Endothelial cell (in vitro differentiated cells): ENCODE measurements around the gene AKAP12. TPM values are rescaled to one million over a fixed set of nuclear protein-coding genes. Genes with fewer than 3 reads are reported as not detected.
"Not testable (repeated sequence)": the region's sequence is repeated elsewhere in the genome, so short reads cannot be mapped to it uniquely, and the experiment has no call there.

Experiments
- DNase-seq: peaks from one replicate; pipeline ENCODE4 v3.0.0; 2021; ENCODE audit warnings: low spot score
- H3K27ac Mint-ChIP-seq: one replicate; pipeline ENCODE4 v1.8.0; 2021; ENCODE audit warnings: mixed read lengths, inconsistent platforms; ENCODE audit not compliant: unreplicated experiment
- H3K27me3 Mint-ChIP-seq: one replicate; pipeline ENCODE4 v1.8.0; 2021; ENCODE audit warnings: mild to moderate bottlenecking, moderate library complexity, mixed read lengths, inconsistent platforms; ENCODE audit not compliant: unreplicated experiment
- H3K36me3 Mint-ChIP-seq: one replicate; pipeline ENCODE4 v1.8.0; 2021; ENCODE audit warnings: mild to moderate bottlenecking, low read depth, mixed read lengths, inconsistent platforms; ENCODE audit not compliant: unreplicated experiment
- H3K4me1 Mint-ChIP-seq: one replicate; pipeline ENCODE4 v1.8.0; 2021; ENCODE audit warnings: mild to moderate bottlenecking, mixed read lengths, inconsistent platforms; ENCODE audit not compliant: unreplicated experiment
- H3K4me3 Mint-ChIP-seq: one replicate; pipeline ENCODE4 v1.8.0; 2021; ENCODE audit warnings: mild to moderate bottlenecking, mixed read lengths, inconsistent platforms; ENCODE audit not compliant: unreplicated experiment
- H3K9me3 Mint-ChIP-seq: one replicate; pipeline ENCODE4 v1.8.0; 2021; ENCODE audit warnings: mixed read lengths, inconsistent platforms; ENCODE audit not compliant: unreplicated experiment
- total RNA-seq: library from RNA; stranded (reverse); fragmentation: NEBNext Ultra II Directional; extraction: Animal tissue kit (Norgen Biotek cat#: 25700); gene quantifications from one replicate; pipeline ENCODE4 v1.2.1, GENCODE V29; 2021; ENCODE audit not compliant: unreplicated experiment
- TF ChIP-seq, protein P1 (sequence below): fragments of 200-600 bp; sonication (generic); IDR thresholded peaks from one replicate; pipeline ENCODE4 v1.5.0; 2021; ENCODE audit warnings: antibody characterized with exemption; ENCODE audit not compliant: unreplicated experiment

Gene AKAP12
- total RNA-seq, 1 donor from 2014 or later, result 70.1 TPM

DNA sequence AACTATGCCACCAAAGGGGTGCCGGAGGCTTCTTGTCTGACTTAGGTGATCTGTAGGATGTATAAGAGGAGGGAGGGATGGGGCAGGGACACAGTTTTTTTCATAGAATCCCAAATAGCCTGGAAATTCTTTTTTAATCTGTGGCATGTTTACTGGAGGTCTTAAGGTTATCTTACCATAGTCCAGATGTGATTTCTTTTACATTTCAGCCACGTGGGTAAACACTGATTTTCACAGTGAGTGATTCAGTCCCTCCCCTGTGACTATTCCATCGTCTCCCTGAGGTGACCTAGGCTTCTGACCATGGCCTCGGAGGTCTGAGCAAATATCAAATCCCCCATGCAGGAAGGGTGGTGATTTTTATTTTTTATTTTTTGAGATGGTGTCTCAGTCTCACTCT, 67.7 kb downstream of the AKAP12 start:
- Mint-ChIP-seq H3K36me3 (peaks cover 14% of the 10 kb centered on the region), H3K9me3 (no peaks in the 10 kb centered on the region), H3K27me3 (no peaks in the 10 kb centered on the region), H3K4me1 (peaks cover 20% of the 10 kb centered on the region), H3K4me3 (no peak overlapping the region), H3K27ac (no peak overlapping the region)
- DNase-seq, result no peak
- TF ChIP-seq, protein P1, sequence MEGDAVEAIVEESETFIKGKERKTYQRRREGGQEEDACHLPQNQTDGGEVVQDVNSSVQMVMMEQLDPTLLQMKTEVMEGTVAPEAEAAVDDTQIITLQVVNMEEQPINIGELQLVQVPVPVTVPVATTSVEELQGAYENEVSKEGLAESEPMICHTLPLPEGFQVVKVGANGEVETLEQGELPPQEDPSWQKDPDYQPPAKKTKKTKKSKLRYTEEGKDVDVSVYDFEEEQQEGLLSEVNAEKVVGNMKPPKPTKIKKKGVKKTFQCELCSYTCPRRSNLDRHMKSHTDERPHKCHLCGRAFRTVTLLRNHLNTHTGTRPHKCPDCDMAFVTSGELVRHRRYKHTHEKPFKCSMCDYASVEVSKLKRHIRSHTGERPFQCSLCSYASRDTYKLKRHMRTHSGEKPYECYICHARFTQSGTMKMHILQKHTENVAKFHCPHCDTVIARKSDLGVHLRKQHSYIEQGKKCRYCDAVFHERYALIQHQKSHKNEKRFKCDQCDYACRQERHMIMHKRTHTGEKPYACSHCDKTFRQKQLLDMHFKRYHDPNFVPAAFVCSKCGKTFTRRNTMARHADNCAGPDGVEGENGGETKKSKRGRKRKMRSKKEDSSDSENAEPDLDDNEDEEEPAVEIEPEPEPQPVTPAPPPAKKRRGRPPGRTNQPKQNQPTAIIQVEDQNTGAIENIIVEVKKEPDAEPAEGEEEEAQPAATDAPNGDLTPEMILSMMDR, result no peak

DNA sequence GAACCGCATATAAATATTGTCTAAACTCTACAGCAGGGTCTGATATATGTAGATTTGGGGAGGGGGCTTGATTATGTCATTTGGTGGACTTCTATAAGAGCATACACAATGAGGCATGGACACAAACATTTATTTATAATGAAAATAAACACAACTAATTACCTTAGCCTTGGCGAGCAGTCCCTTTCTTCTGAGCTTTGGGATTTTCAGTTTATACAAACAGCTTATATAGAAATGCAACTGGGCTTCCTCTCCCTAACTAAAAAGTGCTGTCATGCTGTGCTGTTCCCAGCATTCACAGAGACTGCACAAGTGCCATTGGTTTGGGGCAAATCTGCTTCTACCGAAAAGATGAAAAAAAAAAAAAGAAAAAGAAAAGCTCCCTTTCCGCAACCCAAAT, 69.9 kb downstream of the AKAP12 start:
- Mint-ChIP-seq H3K4me1 (peaks cover 20% of the 10 kb centered on the region), H3K9me3 (no peaks in the 10 kb centered on the region), H3K4me3 (no peak overlapping the region), H3K27ac (no peak overlapping the region), H3K36me3 (peaks cover 14% of the 10 kb centered on the region), H3K27me3 (no peaks in the 10 kb centered on the region)
- no peak for DNase-seq
- TF ChIP-seq, protein P1, result no peak

DNA sequence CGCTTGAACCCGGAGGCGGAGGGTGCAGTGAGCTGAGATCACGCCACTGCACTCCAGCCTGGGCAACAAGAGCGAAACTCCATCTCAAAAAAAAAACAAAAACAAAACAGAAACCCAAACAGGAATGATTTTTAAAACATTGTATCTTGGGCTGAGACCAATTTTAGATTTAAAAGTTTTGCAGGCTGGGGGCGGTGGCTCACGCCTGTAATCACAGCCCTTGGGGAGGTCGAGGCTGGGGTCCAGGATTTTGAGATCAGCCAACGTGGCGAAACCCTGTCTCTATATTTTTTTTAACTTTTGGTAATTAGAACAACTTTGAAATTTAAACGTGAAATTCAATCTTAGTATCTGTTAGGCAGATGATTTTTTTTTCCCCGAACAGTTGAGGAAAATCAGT, 70.5 kb downstream of the AKAP12 start:
- no peaks in the 10 kb centered on the region for H3K27me3 Mint-ChIP-seq
- DNase-seq, result no peak
- no peak overlapping the region for H3K27ac Mint-ChIP-seq
- H3K9me3 Mint-ChIP-seq, result no peaks in the 10 kb centered on the region
- peaks cover 13% of the 10 kb centered on the region for H3K4me1 Mint-ChIP-seq
- no peak overlapping the region for H3K4me3 Mint-ChIP-seq
- TF ChIP-seq, protein P1, result no peak
- H3K36me3 Mint-ChIP-seq, result peaks cover 14% of the 10 kb centered on the region

DNA sequence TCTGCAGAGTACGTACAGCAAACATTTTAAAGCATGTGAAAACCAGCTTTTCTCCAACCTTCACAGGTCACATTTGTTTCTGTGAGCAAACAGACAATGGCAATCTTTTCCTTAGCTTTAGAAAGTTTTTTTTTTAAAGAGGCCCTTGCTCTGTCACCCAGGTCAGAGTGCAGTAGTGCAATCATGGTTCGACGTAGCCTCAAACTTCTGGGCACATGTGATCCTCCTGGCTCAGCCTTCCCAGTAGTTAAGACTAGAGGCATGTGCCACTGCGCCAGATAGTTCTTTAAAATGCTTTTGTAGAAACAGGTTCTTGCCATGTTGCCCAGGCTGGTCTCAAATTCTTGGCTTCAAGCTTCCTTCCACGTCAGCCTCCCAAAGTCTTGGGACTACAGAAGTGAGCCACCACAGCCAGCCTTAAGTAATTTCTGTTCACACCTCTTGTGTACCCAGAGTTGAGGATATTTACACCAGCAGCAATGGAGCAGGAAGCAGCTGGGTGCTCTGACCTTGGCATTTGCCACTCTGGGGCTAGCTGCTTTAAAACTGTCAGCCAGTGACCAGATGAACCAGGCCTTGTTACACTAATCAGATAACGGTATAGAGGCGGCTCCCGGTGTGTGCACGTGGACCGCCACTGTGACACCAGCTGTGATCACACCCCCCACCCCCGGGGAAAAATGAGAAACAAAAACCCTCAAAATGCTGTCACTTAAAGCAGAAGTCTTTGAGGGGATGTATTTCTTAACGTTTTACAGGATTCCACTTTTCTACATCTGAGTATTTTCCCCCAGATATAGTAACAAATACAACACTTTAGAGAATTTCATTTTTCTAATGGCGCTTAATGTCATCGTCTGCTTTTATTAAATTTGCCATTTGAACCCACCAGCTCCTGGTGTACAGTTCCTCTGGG, 71.3 kb downstream of the AKAP12 start:
- H3K4me3 Mint-ChIP-seq, result no peak overlapping the region
- peaks cover 5% of the 10 kb centered on the region for H3K4me1 Mint-ChIP-seq
- TF ChIP-seq, protein P1, result no peak
- DNase-seq, result no peak
- H3K27me3 Mint-ChIP-seq, result no peaks in the 10 kb centered on the region
- no peak overlapping the region for H3K27ac Mint-ChIP-seq
- H3K36me3 Mint-ChIP-seq, result peaks cover 15% of the 10 kb centered on the region
- no peaks in the 10 kb centered on the region for H3K9me3 Mint-ChIP-seq

DNA sequence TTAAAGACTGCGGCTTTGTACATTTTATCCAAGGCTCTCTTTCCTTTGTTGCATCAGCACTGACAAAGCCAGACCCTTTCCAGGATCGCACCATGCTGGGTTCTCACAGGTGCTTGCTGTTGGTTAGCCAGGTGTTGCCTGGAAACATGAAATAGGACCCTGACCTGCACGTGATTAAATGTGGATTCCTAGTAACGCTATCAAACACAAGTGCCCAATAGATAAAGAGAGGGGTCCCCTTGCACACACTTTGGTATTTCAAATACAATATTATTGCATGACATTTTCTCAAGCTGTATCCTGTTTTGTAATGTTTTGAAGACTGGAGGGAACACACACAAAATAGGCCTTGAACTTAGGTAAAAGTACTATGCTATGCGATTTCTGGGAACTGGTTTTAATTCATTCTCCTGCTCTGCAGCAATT, 73.3 kb downstream of the AKAP12 start:
- Mint-ChIP-seq H3K27me3 (no peaks in the 10 kb centered on the region), H3K36me3 (peaks cover 12% of the 10 kb centered on the region), H3K27ac (no peak overlapping the region), H3K4me3 (no peak overlapping the region), H3K4me1 (peaks cover 3% of the 10 kb centered on the region), H3K9me3 (no peaks in the 10 kb centered on the region)
- TF ChIP-seq, protein P1, result no peak
- DNase-seq, result no peak

DNA sequence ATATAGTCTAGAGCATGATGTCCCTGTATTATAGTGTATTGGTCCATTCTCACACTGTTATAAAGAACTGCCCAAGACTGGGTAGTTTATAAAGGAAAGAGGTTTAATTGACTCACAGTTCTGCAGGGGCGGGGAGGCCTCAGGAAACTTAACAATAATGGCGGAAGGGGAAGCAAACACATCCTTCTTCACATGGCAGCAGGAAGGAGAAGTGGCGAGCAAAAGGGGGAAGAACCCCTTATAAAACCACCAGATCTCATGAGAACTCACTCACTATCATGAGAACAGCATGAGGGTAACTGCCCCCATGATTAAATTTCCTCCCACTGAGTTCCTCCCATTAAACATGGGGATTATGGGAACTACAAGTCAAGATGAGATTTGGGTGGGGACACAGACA, 75.9 kb downstream of the AKAP12 start:
- H3K27ac Mint-ChIP-seq, H3K4me1 Mint-ChIP-seq, H3K4me3 Mint-ChIP-seq, DNase-seq, H3K27me3 Mint-ChIP-seq, H3K9me3 Mint-ChIP-seq: not testable (repeated sequence)
- H3K36me3 Mint-ChIP-seq, result peaks cover 16% of the 10 kb centered on the region
